SK-N-MC (cell line): ENCODE measurements around the gene DLGAP3.

Experiments used
- DNase-seq: peaks from one replicate; pipeline ENCODE4 v3.0.0-alpha.2; 2011; ENCODE audit warnings: low read depth, low spot score
- H3K27ac ChIP-seq: fragments of 200-600 bp; sonication (generic); 2 replicates; pipeline ENCODE4 v1.5.1; 2016; ENCODE audit warnings: mixed run types
- H3K36me3 ChIP-seq: fragments of 200-600 bp; sonication (generic); 2 replicates; pipeline ENCODE4 v1.6.1; 2017; ENCODE audit warnings: antibody characterized with exemption, low read length, mixed read lengths; ENCODE audit not compliant: insufficient read depth
- H3K4me3 ChIP-seq: fragments of 200-600 bp; sonication (generic); 2 replicates; pipeline ENCODE4 v1.5.1; 2016
- H3K9ac ChIP-seq: fragments of 200-600 bp; sonication (generic); 2 replicates; pipeline ENCODE4 v1.8.0; 2017; ENCODE audit warnings: mixed run types, mixed read lengths; ENCODE audit not compliant: insufficient read length
- H3K9me3 ChIP-seq: fragments of 200-600 bp; sonication (generic); 2 replicates; pipeline ENCODE4 v1.6.1; 2017; ENCODE audit warnings: low read depth, mild to moderate bottlenecking, antibody characterized with exemption, low read length, moderate library complexity, mixed read lengths
- EZH2 ChIP-seq: fragments of 200-600 bp; sonication (generic); IDR thresholded peaks from one replicate; pipeline ENCODE4 v1.6.1; 2017; ENCODE audit warnings: antibody characterized with exemption
- FOXP2 ChIP-seq: optimal IDR thresholded peaks from 2 replicates; pipeline ENCODE3; 2011; ENCODE audit warnings: mild to moderate bottlenecking, moderate library complexity; ENCODE audit not compliant: insufficient read depth; ENCODE audit errors: extremely low read length, control extremely low read depth
- POLR2AphosphoS5 ChIP-seq: IDR thresholded peaks from 2 replicates; pipeline ENCODE4 v1.6.1; 2012; ENCODE audit warnings: mild to moderate bottlenecking, low read depth, low read length, borderline replicate concordance

The DLGAP3 gene

GRCh38 chr1:34911465-34911864 lies 18.0 kb downstream of the DLGAP3 start:
- TF ChIP-seq POLR2AphosphoS5 (no peak), FOXP2 (no peak), EZH2 (no peak)
- DNase-seq = no peak
- no peak overlapping the region for H3K4me3 ChIP-seq
- no peaks in the 10 kb centered on the region for H3K9me3 ChIP-seq
- no peak overlapping the region for H3K27ac ChIP-seq
- no peak overlapping the region for H3K9ac ChIP-seq
- H3K36me3 ChIP-seq = no peaks in the 10 kb centered on the region

GRCh38 chr1:34910425-34910824 lies 19.0 kb downstream of the DLGAP3 start:
- no peak overlapping the region for H3K4me3 ChIP-seq

GRCh38 chr1:34908369-34908768 lies 21.1 kb downstream of the DLGAP3 start:
- no peak overlapping the region for H3K27ac ChIP-seq
- no peak for DNase-seq
- H3K9ac ChIP-seq = no peak overlapping the region
- H3K9me3 ChIP-seq = no peaks in the 10 kb centered on the region
- TF ChIP-seq EZH2 (no peak), POLR2AphosphoS5 (no peak), FOXP2 (no peak)
- H3K4me3 ChIP-seq = no peak overlapping the region
- H3K36me3 ChIP-seq = no peaks in the 10 kb centered on the region

More at GRCh38 chr1:34910425-34910824, 19.0 kb downstream of the DLGAP3 start:
- Histone ChIP-seq H3K36me3 (no peaks in the 10 kb centered on the region), H3K9me3 (no peaks in the 10 kb centered on the region), H3K27ac (no peak overlapping the region), H3K9ac (no peak overlapping the region)
- no peak for TF ChIP-seq EZH2
- TF ChIP-seq POLR2AphosphoS5 = no peak
- TF ChIP-seq FOXP2 = no peak
- DNase-seq = no peak

GRCh38 chr1:34907487-34908090 lies 21.9 kb downstream of the DLGAP3 start:
- H3K9me3 ChIP-seq = no peaks in the 10 kb centered on the region
- H3K36me3 ChIP-seq = no peaks in the 10 kb centered on the region
- no peak for DNase-seq
- H3K4me3 ChIP-seq = no peak overlapping the region
- no peak overlapping the region for H3K9ac ChIP-seq
- no peak overlapping the region for H3K27ac ChIP-seq
- TF ChIP-seq FOXP2 = no peak
- no peak for TF ChIP-seq POLR2AphosphoS5
- no peak for TF ChIP-seq EZH2

- H3K9me3 ChIP-seq = no peaks in the 10 kb centered on the region
- no peak for DNase-seq
- no peak overlapping the region for H3K9ac ChIP-seq
- no peak overlapping the region for H3K27ac ChIP-seq
- H3K4me3 ChIP-seq = no peak overlapping the region
- TF ChIP-seq POLR2AphosphoS5 (no peak), EZH2 (no peak), FOXP2 (no peak)
- H3K36me3 ChIP-seq = no peaks in the 10 kb centered on the region
Observed at GRCh38 chr1:34906756-34907155, 22.7 kb downstream of the DLGAP3 start.

- no peak for TF ChIP-seq EZH2
- TF ChIP-seq FOXP2 = no peak
- TF ChIP-seq POLR2AphosphoS5 = no peak
- H3K9ac ChIP-seq = no peak overlapping the region
- no peak overlapping the region for H3K4me3 ChIP-seq
- DNase-seq = no peak
- no peak overlapping the region for H3K27ac ChIP-seq
- H3K36me3 ChIP-seq = no peaks in the 10 kb centered on the region
- no peaks in the 10 kb centered on the region for H3K9me3 ChIP-seq
Observed at GRCh38 chr1:34906222-34906621, 23.2 kb downstream of the DLGAP3 start.

- H3K4me3 ChIP-seq = no peak overlapping the region
- no peaks in the 10 kb centered on the region for H3K36me3 ChIP-seq
- H3K9ac ChIP-seq = no peak overlapping the region
- TF ChIP-seq POLR2AphosphoS5 = no peak
- TF ChIP-seq FOXP2 = no peak
- H3K9me3 ChIP-seq = no peaks in the 10 kb centered on the region
- no peak overlapping the region for H3K27ac ChIP-seq
- no peak for DNase-seq
Observed at GRCh38 chr1:34905098-34905459, 24.4 kb downstream of the DLGAP3 start.

- H3K36me3 ChIP-seq = no peaks in the 10 kb centered on the region
- no peak overlapping the region for H3K27ac ChIP-seq
- no peak overlapping the region for H3K9ac ChIP-seq
- TF ChIP-seq POLR2AphosphoS5 (no peak), FOXP2 (no peak), EZH2 (no peak)
- no peak overlapping the region for H3K4me3 ChIP-seq
- no peaks in the 10 kb centered on the region for H3K9me3 ChIP-seq
- no peak for DNase-seq
Observed at GRCh38 chr1:34904236-34905097, 25.0 kb downstream of the DLGAP3 start.
